ENCODE measurements around the gene KIF17. TPM values are rescaled to one million over a fixed set of nuclear protein-coding genes. Genes with fewer than 3 reads are reported as not detected.

Gene KIF17
- total and polyA plus RNA-seq, 2 of the 4 experiments (the other 2 are of a cell fraction), result 4.5 to 5.7 TPM

- ChIA-PET CTCF (no interaction called here), POLR2A (ENCODE audit: unreplicated experiment) (no interaction called here)
- no peak for DNase-seq
- Histone ChIP-seq H3K18ac (ENCODE audit: low read depth, low read length) (no peak overlapping the region), H4K8ac (ENCODE audit: low read depth in 2 of 2, low read length in 2 of 2) (no peak overlapping the region), H2BK5ac (ENCODE audit: low read depth, low read length, poor library complexity, severe bottlenecking) (no peak overlapping the region), H3K27me3 (ENCODE audit: control insufficient read depth, insufficient read depth, low read length) (no peaks in the 10 kb centered on the region), H2BK15ac (ENCODE audit: low read depth, low read length) (no peak overlapping the region), H3K9ac (ENCODE audit: low read depth, low read length) (no peak overlapping the region), H3K4ac (ENCODE audit: low read depth, low read length) (no peak overlapping the region), H2BK20ac (ENCODE audit: low read depth, low read length) (no peak overlapping the region), H2AFZ (replicated peaks; ENCODE audit: low read length, poor library complexity) (no peak overlapping the region), H3K23ac (ENCODE audit: low read depth, low read length) (no peak overlapping the region), H3K36me3 (ENCODE audit: control insufficient read depth, insufficient read depth, low read length) (no peaks in the 10 kb centered on the region), H2BK120ac (ENCODE audit: low read depth, low read length) (no peak overlapping the region), H2AK5ac (ENCODE audit: low read depth, low read length) (no peak overlapping the region), H3K79me1 (ENCODE audit: low read depth in 1 of 2, low read length in 2 of 2) (no peaks in the 10 kb centered on the region), H4K20me1 (ENCODE audit: insufficient read depth, low read length) (no peaks in the 10 kb centered on the region), H3K4me3 (ENCODE audit: insufficient read depth, low read depth, low read length) (no peak overlapping the region), H3K56ac (ENCODE audit: extremely low read depth, insufficient read depth, low read length) (no peak overlapping the region), H4K91ac (ENCODE audit: insufficient read depth, low read depth, low read length) (no peak overlapping the region), H3K27ac (ENCODE audit: insufficient read depth, low read length) (no peak overlapping the region), H3K9me3 (ENCODE audit: control insufficient read depth, insufficient read depth, low read length) (no peaks in the 10 kb centered on the region), H3K4me2 (ENCODE audit: low read depth, low read length) (no peak overlapping the region), H2AK9ac (replicated peaks; ENCODE audit: low read depth, low read length, poor library complexity) (peak overlapping the region; percentile 23), H3K9me1 (ENCODE audit: insufficient read depth, low read length) (peaks cover 8% of the 10 kb centered on the region; the same call in 1 of the 2 replicates), H3K14ac (replicated peaks; ENCODE audit: low read depth, low read length) (no peak overlapping the region), H3K4me1 (ENCODE audit: control insufficient read depth, insufficient read depth, low read length) (peaks cover 2% of the 10 kb centered on the region; the same call in 1 of the 2 replicates), H4K5ac (ENCODE audit: low read depth, low read length) (no peak overlapping the region)
- intact Hi-C loops (cut with micrococcal nuclease) (no loop called here), dilution Hi-C loops (cut with HindIII; ENCODE audit: low sequenced_read_pairs, unreplicated experiment) (no loop called here), in situ Hi-C loops (cut with MboI; ENCODE audit: low sequenced_read_pairs) (no loop called here)
- BruUV-seq (replicated peaks), result no TSS peak
- 94% methylated on average over 9 of the region's 13 CpGs; no CpG with 5 or more reads in 1 of the 2 experiments for WGBS, 2 experiments (ENCODE audit: extremely low coverage in 2 of 2, insufficient read length in 1 of 2)
- TF ChIP-seq FOS (IDR thresholded peaks at IDR 0.05; ENCODE audit: low read depth, low read length) (no peak), RAD21 (IDR thresholded peaks at IDR 0.05; ENCODE audit: low read length) (no peak), USF2 (IDR thresholded peaks at IDR 0.05; ENCODE audit: low read depth, low read length) (no peak), CHD1 (IDR thresholded peaks at IDR 0.05; ENCODE audit: low read depth, low read length) (no peak), RFX5 (IDR thresholded peaks at IDR 0.05; ENCODE audit: low read depth, low read length) (no peak), POLR2A (IDR thresholded peaks at IDR 0.05; ENCODE audit: low read depth, low read length) (no peak), MXI1 (IDR thresholded peaks at IDR 0.05; ENCODE audit: borderline replicate concordance, low read depth, low read length) (no peak), SMC3 (IDR thresholded peaks at IDR 0.05; ENCODE audit: low read depth, low read length) (no peak), RCOR1 (IDR thresholded peaks at IDR 0.05; ENCODE audit: insufficient replicate concordance, low read length) (no peak), MAZ (IDR thresholded peaks at IDR 0.05; ENCODE audit: borderline replicate concordance, low read depth, low read length) (no peak), MAFK (IDR thresholded peaks at IDR 0.05; ENCODE audit: low read depth, low read length) (no peak)
- TF ChIP-seq, protein P1, sequence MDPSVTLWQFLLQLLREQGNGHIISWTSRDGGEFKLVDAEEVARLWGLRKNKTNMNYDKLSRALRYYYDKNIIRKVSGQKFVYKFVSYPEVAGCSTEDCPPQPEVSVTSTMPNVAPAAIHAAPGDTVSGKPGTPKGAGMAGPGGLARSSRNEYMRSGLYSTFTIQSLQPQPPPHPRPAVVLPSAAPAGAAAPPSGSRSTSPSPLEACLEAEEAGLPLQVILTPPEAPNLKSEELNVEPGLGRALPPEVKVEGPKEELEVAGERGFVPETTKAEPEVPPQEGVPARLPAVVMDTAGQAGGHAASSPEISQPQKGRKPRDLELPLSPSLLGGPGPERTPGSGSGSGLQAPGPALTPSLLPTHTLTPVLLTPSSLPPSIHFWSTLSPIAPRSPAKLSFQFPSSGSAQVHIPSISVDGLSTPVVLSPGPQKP (IDR thresholded peaks at IDR 0.05; ENCODE audit: borderline replicate concordance, low read depth, low read length), result no peak
- TF ChIP-seq, protein P2, sequence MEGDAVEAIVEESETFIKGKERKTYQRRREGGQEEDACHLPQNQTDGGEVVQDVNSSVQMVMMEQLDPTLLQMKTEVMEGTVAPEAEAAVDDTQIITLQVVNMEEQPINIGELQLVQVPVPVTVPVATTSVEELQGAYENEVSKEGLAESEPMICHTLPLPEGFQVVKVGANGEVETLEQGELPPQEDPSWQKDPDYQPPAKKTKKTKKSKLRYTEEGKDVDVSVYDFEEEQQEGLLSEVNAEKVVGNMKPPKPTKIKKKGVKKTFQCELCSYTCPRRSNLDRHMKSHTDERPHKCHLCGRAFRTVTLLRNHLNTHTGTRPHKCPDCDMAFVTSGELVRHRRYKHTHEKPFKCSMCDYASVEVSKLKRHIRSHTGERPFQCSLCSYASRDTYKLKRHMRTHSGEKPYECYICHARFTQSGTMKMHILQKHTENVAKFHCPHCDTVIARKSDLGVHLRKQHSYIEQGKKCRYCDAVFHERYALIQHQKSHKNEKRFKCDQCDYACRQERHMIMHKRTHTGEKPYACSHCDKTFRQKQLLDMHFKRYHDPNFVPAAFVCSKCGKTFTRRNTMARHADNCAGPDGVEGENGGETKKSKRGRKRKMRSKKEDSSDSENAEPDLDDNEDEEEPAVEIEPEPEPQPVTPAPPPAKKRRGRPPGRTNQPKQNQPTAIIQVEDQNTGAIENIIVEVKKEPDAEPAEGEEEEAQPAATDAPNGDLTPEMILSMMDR (conservative IDR thresholded peaks at IDR 0.05; ENCODE audit: low read depth, low read length), result no peak
- no peak for ATAC-seq (ENCODE audit: low read depth)
Measured at GRCh38 chr1:20716232-20716631, 1.6 kb downstream of the KIF17 start.

Data from IMR-90 (cell line).